HG03439 (cell line): ENCODE data around the gene SPCS1.

Source experiments
- ATAC-seq: cut with Tn5 transposase; IDR thresholded peaks from one replicate; pipeline ENCODE4 v1.9.1; 2021; ENCODE audit warnings: mild to moderate bottlenecking, moderate library complexity; ENCODE audit not compliant: unreplicated experiment

The SPCS1 gene

DNA sequence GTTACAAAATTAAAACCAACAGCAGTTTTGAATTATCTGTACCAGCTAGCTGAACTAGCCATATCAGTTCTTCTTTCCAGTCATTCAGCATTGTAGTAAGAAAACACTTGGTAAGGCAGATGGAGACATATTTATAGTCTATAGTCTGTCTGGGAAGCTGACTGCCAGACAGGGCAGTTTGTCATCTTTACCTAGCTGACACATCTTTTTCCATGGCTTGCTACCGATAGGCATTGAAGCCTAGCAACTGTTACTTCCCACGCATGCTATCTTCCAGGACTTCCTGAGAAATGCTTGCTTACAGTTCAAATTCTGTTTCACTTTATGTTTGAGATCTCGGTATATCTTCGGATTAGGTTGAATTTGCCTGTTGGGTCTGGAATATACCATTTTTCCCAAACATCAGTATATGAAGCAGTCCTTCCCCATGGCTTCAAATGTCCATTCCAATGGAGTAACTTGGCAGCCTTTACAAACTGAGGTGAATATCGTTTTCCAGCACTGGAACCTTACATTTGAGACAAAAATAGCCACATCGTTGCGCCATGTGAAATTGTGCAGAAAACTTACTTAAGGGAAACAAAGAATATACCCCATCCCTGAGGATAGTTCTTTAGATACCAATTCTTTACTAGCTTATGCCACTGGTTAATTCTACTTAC lies 11.2 kb upstream of the SPCS1 start:
- ATAC-seq, result no peak

DNA sequence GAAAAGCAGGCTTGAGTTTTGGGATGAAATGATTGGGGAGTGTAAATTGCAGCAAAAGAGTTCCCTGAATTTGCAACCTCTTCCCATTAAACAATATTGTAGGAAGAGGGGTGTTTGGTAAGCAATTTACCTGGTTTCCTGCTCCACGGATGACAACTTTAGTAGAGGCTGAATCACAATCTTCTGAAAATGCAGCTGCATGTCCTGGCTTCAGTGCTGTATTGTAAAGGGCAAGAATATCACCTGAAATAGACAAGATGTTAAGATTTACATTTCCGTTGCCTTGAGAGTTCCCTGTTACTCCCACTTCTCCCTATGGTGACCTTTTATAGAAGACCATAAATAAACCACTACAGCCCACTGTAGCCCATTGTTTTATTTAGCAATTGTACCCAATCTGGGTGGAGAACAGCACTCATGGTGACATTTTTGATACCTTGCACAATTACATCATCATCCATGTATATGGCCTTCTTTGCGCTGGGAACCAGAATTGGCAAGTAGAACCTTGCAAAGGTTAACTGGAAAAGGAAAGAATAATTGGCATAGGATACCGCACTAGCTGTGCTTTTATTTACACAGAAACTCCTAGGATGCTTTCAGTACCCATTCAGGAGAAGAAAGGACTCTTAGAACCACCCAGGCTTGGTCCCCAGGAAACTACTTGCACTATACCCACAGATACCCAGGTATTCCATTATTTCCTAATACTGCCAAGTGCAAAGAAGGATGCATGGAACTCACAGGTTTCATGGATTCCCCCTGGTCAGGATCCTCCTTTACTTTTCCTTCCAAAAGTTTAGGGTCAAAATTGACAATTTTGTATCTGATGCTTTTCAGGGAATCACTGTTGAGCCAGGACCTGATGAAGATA lies 9.9 kb upstream of the SPCS1 start:
- no peak for ATAC-seq

DNA sequence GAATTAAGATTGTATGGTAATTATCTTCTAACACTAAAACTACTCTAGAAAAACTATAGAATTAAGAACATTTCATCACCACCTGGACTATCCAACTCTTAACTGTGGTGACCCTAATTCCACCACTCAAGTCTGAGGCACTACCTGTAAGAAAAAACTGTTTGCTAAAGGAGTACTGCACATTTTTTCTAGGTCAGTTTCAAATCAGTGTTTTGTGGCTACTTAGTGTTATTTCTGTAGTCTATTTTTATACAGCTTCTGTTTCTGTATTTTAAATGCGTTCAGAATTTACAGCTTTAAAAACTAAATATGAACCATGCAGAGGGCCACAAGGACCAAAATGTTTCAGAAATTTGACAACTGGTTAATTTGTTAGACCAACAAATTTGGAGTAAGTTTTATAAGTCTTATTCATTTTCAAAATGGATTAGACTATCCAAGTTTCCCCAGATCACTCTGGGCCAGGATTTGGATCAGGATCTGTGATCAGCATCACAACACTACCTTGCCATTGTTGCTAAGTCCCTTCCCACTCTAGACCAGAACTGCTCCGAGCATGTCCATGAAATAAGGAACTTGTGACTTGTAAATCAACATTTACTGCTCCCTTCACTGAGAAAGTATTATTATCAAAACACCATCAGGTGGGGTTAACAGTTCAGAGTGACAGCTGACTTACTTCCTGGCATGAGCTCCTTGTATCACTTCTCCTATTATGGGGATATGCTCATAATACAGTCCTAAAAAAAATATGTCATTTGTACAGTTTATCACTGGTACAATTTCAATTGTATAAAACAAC lies 8.9 kb upstream of the SPCS1 start:
- no peak for ATAC-seq

DNA sequence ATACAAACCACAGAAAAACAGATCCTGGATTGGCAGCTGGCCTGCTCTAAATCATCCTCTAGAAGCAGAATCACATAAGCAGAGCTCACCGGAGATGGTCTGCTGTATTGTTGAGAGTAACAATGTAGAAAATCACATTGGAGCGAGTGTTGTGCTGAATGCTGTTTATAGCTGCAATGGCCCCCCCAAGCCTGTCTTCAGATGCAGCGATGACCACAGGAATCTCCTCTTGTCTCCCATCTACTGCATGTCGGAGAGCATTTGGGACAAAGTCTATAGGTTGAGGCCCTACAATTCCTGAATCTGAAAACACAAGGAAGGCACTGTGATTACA lies 8.3 kb upstream of the SPCS1 start:
- no peak for ATAC-seq

DNA sequence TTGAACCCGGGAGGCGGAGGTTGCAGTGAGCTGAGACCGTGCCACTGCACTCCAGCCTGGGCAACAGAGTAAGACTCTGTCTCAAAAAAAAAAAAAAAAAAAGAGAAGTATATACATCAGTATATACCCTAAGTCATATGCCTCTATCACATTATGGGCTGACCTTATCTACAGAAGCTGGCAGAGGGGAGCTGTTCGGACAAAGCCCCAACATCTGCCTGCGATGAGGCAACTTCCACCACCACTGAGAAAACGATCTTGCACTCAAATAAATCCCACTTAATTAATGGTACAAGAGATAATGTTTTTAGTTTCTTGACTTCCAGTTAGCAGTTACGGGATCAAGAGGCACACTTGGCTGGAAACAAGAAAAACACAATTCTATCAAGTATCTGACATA lies 2.6 kb upstream of the SPCS1 start:
- ATAC-seq, result no peak

DNA sequence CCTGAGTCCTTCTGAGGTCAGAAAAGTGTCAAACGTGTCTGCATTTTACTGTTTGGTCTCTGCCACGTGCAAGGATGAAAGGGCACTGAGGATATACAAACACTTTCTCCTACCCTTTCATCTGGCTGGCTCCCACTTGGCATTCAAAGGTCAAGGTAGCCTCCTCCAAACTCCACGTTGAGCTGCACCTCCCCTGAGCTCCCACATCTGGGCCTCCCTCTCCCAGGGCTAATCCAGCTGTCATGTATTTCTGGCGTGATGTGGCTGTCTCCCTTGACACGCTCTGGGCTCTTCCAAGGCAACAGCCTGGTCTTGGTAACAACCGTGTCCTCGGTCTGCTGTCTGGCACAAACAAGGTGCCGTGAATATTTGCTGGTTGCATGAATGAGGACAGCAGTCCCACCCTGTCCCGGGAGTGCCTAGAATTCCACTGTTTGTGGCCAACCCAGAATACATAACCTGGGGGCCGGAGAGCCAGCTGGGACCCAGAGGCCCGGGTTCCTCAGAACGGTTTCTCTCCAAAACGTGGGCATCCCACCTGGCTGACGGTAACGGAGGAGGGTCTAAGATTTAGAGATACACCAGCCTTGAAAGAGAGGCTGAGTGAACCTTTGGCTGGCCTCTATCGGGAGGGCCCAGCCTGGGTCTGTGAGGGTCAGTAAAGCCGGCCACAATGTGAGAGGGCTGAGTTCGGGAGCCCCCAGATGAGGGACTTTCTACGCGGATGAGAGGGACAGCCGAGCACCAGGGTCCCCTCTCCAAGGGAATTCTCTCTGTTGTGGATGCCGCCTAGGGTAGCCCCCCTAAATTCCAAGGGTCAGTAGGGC lies 1.1 kb upstream of the SPCS1 start:
- peak; percentile 9 for ATAC-seq

DNA sequence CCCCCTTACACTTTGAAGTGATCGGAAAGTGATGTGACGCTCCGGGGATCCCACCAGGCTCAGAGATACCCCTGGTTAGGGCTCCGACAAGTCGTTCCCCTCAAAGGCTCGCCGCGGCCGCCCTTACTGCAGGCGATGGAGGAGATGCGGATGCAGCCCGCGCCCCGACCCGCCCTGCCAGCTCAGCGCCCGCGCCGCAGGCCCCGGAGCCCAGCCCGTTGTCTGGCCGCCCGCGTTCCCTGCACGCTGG lies 543 bp upstream of the SPCS1 start:
- no peak for ATAC-seq

DNA sequence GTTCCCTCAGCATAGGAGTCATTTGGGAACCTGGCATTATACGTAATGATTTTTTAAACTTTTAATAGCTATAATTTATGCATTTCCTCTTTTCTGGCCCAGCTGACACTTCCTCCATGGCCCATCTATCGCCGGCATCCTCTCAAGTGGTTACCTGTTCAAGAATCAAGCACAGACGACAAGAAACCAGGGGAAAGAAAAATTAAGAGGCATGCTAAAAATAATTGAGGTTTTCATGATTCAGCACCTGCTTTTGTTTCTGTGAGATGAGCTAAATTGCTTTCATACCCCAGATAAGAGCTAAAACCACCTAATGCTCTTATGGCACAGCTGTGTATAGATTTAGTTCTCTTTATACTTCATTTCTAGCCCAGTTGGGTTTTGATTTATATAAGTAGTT lies 1.7 kb downstream of the SPCS1 start:
- ATAC-seq, result no peak

DNA sequence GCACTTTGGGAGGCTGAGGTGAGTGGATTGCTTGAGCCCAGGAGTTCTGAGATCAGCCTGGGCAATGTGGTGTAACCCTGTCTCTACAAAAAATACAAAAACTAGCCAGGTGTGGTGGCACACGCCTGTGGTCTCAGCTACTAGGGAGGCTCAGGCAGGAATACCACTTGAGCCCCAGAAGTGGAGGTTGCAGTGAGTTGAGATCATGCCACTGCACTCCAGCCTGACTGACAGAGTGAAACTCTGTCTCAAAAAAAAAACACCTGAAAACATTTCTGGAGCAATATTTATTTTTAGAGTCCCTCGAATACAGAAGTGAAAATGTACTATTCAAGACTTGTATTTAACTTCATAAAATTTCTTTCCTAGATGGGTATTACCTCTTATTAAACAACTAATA lies 4.6 kb downstream of the SPCS1 start:
- no peak for ATAC-seq

DNA sequence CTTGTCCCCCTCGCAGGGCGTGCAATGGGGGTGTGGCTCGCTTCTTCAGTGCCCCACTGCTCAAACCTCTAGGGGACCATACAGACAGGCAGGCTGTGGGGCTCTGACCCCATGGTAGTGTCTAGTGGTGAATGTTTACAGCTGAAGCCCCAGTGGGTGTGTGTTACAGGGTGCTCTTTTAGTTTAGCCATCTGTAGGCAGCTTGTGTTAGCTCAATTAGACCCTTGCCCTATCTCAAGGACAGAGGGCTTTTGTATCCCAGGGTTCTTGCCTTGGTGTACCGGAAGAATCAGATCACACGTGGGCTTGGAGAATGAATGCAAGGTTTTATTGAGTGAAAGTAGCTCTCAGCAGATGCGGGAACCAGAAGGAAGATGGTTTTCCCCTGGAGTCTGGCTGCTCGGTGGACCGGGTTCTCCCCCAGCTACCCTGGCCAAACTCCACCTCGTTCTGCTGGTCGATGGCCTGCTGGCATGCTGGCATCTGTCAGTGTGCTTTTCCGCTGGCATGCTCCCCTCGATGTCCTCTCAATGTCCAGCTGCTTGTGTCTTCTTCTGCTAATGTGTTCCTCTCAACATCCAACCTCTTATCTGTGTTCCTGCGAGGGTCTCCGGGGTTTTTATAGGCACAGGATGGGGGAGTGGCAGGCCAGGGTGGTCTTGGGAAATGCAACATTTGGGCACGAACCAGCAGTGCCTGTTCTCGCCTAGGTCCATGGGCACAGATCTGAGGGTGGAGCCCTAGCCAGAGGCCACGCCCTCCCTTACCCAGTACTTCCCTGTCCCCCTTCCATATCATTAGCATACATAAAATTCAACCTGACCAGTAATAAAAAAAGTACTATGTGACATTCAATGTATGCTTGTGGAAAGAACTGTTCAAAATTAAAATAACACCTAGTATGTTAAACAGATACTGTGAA lies 6.6 kb downstream of the SPCS1 start:
- ATAC-seq, result no peak

DNA sequence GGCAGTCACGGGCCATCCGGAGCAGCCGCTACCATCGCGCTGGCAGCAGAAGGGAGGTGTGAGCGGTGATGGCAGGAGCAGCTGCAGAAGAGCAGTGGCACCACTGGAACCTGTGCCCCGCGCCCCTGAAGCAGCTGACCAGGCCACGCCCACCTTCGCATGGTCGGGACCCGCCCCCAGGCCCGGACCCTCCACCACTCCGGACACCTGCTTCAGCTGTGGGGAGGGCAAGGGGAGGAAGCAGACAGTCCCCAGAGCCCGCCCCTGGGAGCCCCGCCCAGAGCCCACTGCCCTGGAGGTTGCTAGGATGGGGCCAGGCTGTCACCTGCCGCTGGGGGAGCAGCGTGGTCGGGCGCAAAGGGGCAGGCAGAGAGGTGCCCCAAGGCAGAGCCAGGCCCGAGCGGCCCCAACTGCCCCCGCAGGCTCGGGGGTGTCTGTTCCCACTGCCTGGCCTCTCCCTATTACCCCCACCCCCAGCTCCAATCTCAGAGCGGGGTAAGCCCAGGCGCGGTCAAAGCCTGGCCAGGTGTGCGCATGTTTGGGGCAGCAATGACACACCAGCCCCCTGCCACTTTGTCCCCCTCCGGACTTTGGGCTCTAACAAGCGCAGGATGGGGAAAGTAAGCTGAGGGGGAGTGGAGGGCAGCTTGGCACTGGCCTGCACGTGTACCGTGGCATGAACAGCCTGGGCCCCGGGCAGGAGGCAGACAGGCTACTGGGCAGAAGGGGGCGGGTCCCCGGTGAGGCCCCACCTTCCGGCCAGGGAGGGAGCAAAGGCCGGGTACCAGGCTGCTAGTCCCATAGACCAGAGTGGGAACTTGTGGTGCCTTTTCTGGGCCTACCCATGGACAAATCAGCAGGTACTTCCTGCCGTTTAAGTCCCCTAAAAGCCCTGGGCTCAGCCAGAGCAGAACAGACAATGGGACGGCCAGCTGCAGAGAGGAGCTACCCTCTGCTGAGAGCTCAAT lies 8.7 kb downstream of the SPCS1 start:
- no peak for ATAC-seq

DNA sequence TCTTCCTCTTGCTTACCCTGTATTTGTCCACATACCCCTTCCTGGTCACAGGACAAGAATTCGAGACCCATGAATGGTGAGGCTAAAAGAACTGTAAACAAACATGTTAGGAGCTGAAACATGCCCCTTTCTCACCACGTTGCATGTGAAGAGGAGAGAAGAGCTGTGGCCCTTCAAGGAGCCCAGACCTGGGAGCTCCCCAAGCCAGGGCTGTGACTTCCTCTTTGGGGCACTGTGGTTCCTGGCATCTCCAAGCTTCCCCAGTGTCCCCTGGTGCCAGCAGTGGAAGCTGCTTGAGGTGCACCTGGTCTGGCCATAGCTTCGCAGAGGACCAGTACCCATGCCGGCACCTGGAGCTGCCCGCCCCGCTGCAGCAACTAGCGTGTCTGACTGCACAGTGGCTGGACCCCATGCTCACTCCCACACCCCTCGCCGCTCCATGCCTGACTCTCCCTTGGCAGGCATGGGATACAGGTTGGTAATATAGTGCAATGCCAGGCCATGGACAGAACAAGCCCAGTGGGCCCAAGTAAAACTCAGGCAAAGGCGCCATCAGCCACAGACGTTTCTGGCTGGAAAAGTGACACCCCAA lies 9.9 kb downstream of the SPCS1 start:
- ATAC-seq, result no peak

DNA sequence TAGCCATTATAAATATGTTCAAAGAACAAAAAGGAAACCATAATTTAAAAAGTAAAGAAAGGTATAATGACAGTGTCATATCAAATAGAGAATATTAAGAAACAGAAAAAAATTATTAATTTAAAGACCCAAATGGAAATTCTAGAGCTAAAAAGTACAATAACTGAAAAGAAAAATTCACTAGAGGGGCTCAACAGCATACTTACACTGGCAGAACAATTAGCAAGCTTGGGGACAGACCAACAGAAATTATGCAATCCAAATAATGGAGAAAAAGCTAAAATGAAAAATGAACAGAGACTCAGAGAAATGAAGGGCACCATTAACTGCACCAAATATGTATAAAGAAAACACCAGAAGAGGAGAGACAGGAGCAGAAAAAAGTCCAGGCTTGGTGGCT lies 13.7 kb downstream of the SPCS1 start:
- no peak for ATAC-seq

DNA sequence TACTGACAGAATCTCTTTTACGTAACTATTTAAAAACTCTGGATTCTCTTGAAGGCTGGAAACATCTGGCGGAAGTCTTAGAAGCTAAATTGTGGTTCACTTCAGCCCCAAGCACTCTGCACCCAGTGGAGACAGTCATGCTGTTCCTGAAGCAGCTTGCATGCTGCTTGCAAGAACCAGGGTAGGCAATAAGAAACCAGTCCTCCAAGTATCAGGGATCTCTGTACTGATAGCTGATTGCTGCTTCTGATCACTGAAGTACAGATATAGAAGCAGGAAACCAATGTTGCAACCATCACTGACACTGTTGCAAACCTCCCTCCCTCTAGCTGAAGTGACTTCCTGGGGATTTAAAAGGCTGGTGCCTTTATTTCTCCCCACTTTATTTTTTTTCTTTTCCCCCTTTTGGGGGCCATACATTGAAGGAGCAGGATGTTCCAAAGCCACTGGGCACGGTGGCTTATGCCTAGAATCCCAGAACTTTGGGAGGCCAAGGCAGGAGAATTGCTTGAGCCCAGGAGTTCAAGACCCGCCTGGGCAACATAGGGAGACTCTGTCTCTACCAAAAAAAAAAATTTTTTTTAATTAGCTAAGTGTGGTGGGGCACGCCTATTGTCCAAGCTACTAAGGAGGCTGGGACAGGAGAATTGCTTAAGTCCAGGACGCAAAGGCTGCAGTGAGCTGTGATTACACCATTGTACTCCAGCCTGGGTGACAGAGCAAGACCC lies 15.3 kb downstream of the SPCS1 start:
- no peak for ATAC-seq

DNA sequence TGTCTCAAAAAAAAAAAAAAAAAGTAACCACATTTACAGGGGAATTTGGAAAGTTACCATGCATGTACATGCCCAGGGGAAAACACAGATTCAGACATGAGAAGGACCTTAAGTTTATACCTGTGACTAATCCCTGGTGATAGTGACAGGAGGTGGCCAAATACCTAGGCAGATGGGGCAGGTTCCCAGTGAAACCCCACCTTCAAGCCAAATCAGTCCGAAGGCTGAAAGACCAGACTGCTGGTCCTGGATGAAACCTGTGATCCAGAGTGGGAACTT lies 15.8 kb downstream of the SPCS1 start:
- ATAC-seq, result no peak

DNA sequence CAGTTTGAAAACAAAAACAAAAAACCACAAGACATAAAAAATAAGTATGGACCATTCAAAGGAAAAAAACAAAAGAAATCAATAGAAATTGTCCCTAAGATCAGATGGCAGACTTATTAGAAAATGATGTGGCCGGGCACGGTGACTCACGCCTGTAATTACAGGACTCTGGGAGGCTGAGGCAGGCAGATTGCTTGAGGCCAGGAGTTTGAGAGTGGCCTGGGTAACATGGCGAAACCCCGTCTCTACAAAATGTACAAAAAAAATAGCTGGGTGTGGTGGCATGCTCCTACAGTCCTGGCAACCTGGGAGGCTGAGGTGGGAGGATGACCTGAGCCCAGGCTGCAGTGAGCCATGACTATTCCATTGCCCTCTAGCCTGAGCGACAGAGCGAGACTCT lies 16.6 kb downstream of the SPCS1 start:
- ATAC-seq, result no peak

DNA sequence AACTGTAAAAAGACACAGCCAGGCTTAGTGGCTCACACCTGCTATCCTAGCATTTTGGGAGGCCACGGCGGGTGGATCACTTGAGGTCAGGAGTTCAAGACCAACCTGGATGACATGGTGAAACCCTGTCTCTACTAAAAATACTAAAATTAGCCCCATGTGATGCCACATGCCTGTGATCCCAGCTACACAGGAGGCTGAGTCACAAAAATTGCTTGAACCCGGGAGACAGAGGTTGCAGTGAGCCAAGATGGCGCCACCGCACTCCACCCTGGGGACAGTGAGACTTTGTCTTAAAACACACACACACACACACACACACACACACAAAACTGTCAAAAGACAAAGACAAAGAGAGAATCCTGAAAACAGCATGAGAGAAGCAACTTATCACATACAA lies 18.0 kb downstream of the SPCS1 start:
- no peak for ATAC-seq

DNA sequence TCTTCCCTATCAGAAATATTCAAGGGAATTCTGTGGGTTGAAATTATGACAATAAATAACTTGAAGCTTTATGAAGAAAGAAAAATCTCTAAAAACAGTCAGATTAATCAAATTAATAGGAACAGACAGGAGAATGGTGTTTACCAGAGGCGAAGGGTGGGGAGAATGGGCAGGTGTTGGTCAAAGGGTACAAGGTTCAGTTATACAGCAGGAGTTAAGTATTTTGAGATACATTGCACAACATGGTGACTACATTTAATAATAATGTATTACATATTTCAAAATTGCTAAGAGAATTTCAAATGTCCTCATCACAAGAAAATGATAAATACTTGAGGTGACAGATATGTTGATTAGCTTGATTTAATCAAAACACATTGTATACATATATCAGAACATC lies 18.6 kb downstream of the SPCS1 start:
- no peak for ATAC-seq
